Sigmoid colon (tissue), 7 donors: Measurements from ENCODE around the gene RHEB. TPM values are rescaled to one million over a fixed set of nuclear protein-coding genes. Genes with fewer than 3 reads are reported as not detected.

Experiments used
- DNase-seq: peaks from one replicate; pipeline ENCODE4 v3.0.0-alpha.2; 2019
- H3K27ac ChIP-seq, 4 donors: fragments of 200-600 bp; sonication (generic); one replicate each; pipeline ENCODE4 v1.5.1; 2016 to 2019; ENCODE audit warnings: mild to moderate bottlenecking in 1 of 4
- H3K27me3 ChIP-seq, 3 donors: fragments of 200-600 bp; sonication (generic); one replicate each; pipeline ENCODE4 v1.5.1; 2019; ENCODE audit warnings: mild to moderate bottlenecking in 1 of 3
- H3K36me3 ChIP-seq, 4 donors: fragments of 200-600 bp; sonication (generic); one replicate each; pipeline ENCODE4 v1.5.1; 2016 to 2019
- H3K4me1 ChIP-seq, 4 donors: fragments of 200-600 bp; sonication (generic); one replicate each; pipeline ENCODE4 v1.5.1; 2017 to 2019
- H3K4me3 ChIP-seq, 4 donors: fragments of 200-600 bp; sonication (generic); one replicate each; pipeline ENCODE4 v1.5.1; 2017 to 2019; ENCODE audit warnings: mild to moderate bottlenecking in 2 of 4, moderate library complexity in 1 of 4
- H3K9me3 ChIP-seq, 4 donors: fragments of 200-600 bp in 3 of 4; sonication (generic) in 3 of 4; one replicate each; pipeline versions ENCODE4 v1.5.1 to v1.6.1; 2013 to 2019
- CTCF ChIP-seq, 4 experiments: fragments of 450-650 bp in 3 of 4; fragments of 200-600 bp in 1 of 4; IDR thresholded peaks; one replicate each; pipeline ENCODE4 v1.5.1; 2016 to 2019; ENCODE audit warnings: antibody characterized with exemption in 4 of 4, mild to moderate bottlenecking in 3 of 4, moderate library complexity in 2 of 4
- EP300 ChIP-seq, 4 donors: sonication (generic); formaldehyde crosslinking; IDR thresholded peaks; one replicate each; pipeline ENCODE4 v1.6.1; 2017; ENCODE audit warnings: antibody characterized with exemption in 4 of 4
- POLR2A ChIP-seq, 2 donors: fragments of 450-650 bp; IDR thresholded peaks; one replicate each; pipeline ENCODE4 v1.6.1; 2016; ENCODE audit warnings: antibody characterized with exemption in 2 of 2, mild to moderate bottlenecking in 2 of 2, moderate library complexity in 2 of 2
- POLR2AphosphoS5 ChIP-seq, 4 donors: sonication (generic); formaldehyde crosslinking; IDR thresholded peaks; one replicate each; pipeline ENCODE4 v1.6.1; 2017; ENCODE audit warnings: antibody characterized with exemption in 4 of 4
- WGBS, 2 donors: extraction: QIAGEN DNeasy Blood & Tissue Kit; methylation state at CpG; one replicate each; pipeline ENCODE4 v1.1.7; 2013; 5-methylcytosine and 5-hydroxymethylcytosine counted together
- intact Hi-C: fragments of 100-400 bp; cut with DNase I; formaldehyde crosslinking; loops from one replicate; pipeline ENCODE4 v1.15.1; 2023
- polyA plus RNA-seq, 3 donors: library from polyadenylated mRNA; stranded (reverse); fragments of 200-250 nt; gene quantifications; one replicate each; pipeline ENCODE4 v1.2.3, GENCODE V29; 2013
- total RNA-seq, 4 donors: library from RNA; depleted of rRNA; stranded (reverse); fragments of >200 nt; gene quantifications; one replicate each; pipeline ENCODE4 v1.1.0, GENCODE V29; 2016
- donor health status: healthy with polysubstance abuse.
- donor health status: Bipolar disorder and iron deficiency.
- donor health status: healthy.

The RHEB gene
- total and polyA plus RNA-seq, 7 donors: 48.3 to 162 (median 121) TPM

- peaks cover 0 to 76% (median 62%) of the 10 kb centered on the region in 4 donors for H3K4me1 ChIP-seq
- no peaks in the 10 kb centered on the region for H3K27me3 ChIP-seq
- no peak for DNase-seq
- no peaks in the 10 kb centered on the region for H3K9me3 ChIP-seq
- peak overlapping the region in 3 of 4 donors; percentile 94 to 98 (median 95) for H3K27ac ChIP-seq
- TF ChIP-seq POLR2A (IDR thresholded peaks at IDR 0.05) (no peak), EP300 (IDR thresholded peaks at IDR 0.05) (no peak), CTCF (IDR thresholded peaks at IDR 0.05) (no peak)
- intact Hi-C loops: loop anchor here (5.0 kb wide), 1 partner anchor 242 kb away; no protein-coding TSS in a partner anchor
- H3K4me3 ChIP-seq: no peak overlapping the region
- H3K36me3 ChIP-seq: no peaks in the 10 kb centered on the region
These were observed 4.5 kb downstream of the RHEB start for GRCh38 chr7:151515276-151515565.

- TF ChIP-seq POLR2AphosphoS5 (IDR thresholded peaks at IDR 0.05): no peak
- TF ChIP-seq CTCF (IDR thresholded peaks at IDR 0.05): no peak
- TF ChIP-seq POLR2A (IDR thresholded peaks at IDR 0.05): no peak
- no peak for TF ChIP-seq EP300 (IDR thresholded peaks at IDR 0.05)
- H3K36me3 ChIP-seq: no peaks in the 10 kb centered on the region
- H3K4me1 ChIP-seq: peaks cover 0 to 80% (median 66%) of the 10 kb centered on the region in 4 donors
- intact Hi-C loops: loop anchor here (5.0 kb wide), 1 partner anchor 243 kb away; no protein-coding TSS in a partner anchor
- H3K27me3 ChIP-seq: no peaks in the 10 kb centered on the region
- H3K9me3 ChIP-seq: no peaks in the 10 kb centered on the region
- H3K4me3 ChIP-seq: no peak overlapping the region
- DNase-seq: no peak
- peak overlapping the region in 3 of 4 donors; percentile 94 to 98 (median 95) for H3K27ac ChIP-seq
- WGBS, 2 donors: 86 to 91% methylated on average over 6 of the region's 6 CpGs
These were observed 5.0 kb downstream of the RHEB start for GRCh38 chr7:151514461-151515275.

GRCh38 chr7:151513133-151513532 lies 6.6 kb downstream of the RHEB start:
- H3K4me3 ChIP-seq: no peak overlapping the region
- intact Hi-C loops: no loop called here
- 96 to 98% methylated on average over 1 of the region's 1 CpG for WGBS, 2 donors
- H3K4me1 ChIP-seq: peaks cover 0 to 95% (median 79%) of the 10 kb centered on the region in 4 donors
- no peaks in the 10 kb centered on the region for H3K27me3 ChIP-seq
- H3K36me3 ChIP-seq: no peaks in the 10 kb centered on the region
- no peak for TF ChIP-seq EP300 (IDR thresholded peaks at IDR 0.05)
- no peak for TF ChIP-seq CTCF (IDR thresholded peaks at IDR 0.05)
- no peak for TF ChIP-seq POLR2A (IDR thresholded peaks at IDR 0.05)
- no peak for TF ChIP-seq POLR2AphosphoS5 (IDR thresholded peaks at IDR 0.05)
- no peak for DNase-seq
- no peaks in the 10 kb centered on the region for H3K9me3 ChIP-seq
- peak overlapping the region in 3 of 4 donors; percentile 94 to 98 (median 95) for H3K27ac ChIP-seq

GRCh38 chr7:151512353-151512752 lies 7.3 kb downstream of the RHEB start:
- H3K27ac ChIP-seq: peak overlapping the region; percentile 18 to 98 (median 94)
- H3K27me3 ChIP-seq: no peaks in the 10 kb centered on the region
- TF ChIP-seq POLR2AphosphoS5 (IDR thresholded peaks at IDR 0.05) (no peak), EP300 (IDR thresholded peaks at IDR 0.05) (peak in 1 of 4 donors; percentile 17), POLR2A (IDR thresholded peaks at IDR 0.05) (no peak), CTCF (IDR thresholded peaks at IDR 0.05) (no peak)
- H3K36me3 ChIP-seq: no peaks in the 10 kb centered on the region
- H3K4me3 ChIP-seq: no peak overlapping the region
- no peaks in the 10 kb centered on the region for H3K9me3 ChIP-seq
- peaks cover 0 to 98% (median 80%) of the 10 kb centered on the region in 4 donors for H3K4me1 ChIP-seq
- DNase-seq: no peak
- WGBS, 2 donors: 82 to 86% methylated on average over 7 of the region's 7 CpGs
- intact Hi-C loops: no loop called here
